Astrocyte (in vitro differentiated cells and primary cell): ENCODE results near the gene SPATA13.

Experiments
- CTCF ChIP-seq: IDR thresholded peaks from 2 replicates; pipeline ENCODE4 v1.5.1; 2011; ENCODE audit warnings: low read depth, mild to moderate bottlenecking, inconsistent platforms, low read length, moderate library complexity; ENCODE audit not compliant: insufficient read depth
- EZH2 ChIP-seq: IDR thresholded peaks from 2 replicates; pipeline ENCODE4 v1.6.1; 2012; ENCODE audit warnings: mild to moderate bottlenecking, low read length, inconsistent platforms; ENCODE audit not compliant: insufficient read depth

- TF ChIP-seq CTCF = no peak
- no peak for TF ChIP-seq EZH2
These were observed 193.2 kb downstream of the SPATA13 start for GRCh38 chr13:24353736-24354135.
